ENCODE measurements around the gene HOXC9.

The HOXC9 gene

DNA sequence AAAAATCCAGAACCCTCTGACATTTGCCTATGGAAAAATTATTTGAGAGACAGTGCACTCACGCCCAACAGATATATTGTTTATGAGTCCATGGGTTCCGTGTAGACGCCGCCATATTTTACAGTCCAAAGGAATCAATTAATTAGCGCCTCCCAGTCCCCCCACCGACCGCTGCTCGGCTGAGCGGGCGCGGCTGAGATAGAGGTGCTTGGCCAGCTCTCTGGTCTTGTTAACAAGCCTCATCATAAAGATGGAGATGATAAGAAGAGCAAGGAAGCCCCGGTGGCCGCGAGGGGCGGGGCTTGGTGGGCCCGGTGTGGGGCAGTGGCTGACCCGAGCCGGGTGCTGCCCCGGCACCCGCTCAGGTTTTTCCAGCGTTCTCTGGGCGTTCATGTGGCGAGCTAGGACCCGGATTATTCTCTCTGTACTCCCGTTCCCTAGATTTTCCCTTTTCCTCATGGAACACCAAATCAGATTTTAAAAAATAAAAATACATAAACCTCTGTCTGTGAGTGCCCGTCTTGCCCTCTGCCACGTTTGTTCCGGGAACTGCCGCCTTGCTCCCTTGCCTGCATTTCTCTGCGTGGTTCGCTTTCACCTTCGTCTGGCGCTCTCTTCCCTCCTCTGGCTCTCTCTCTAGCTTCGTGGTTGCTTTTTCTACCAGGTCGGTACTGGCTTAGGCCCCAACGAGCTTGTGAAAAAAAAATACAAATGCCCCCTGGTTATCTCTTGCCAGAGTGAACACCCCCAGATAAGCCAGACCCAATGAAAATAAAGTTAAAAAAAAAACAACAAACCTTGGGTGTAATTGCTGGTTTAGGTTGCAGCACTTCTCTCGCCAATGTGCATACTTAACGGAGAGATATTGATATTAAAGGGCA is 36.3 kb upstream of the HOXC9 start:
- no peak for DNase-seq

DNA sequence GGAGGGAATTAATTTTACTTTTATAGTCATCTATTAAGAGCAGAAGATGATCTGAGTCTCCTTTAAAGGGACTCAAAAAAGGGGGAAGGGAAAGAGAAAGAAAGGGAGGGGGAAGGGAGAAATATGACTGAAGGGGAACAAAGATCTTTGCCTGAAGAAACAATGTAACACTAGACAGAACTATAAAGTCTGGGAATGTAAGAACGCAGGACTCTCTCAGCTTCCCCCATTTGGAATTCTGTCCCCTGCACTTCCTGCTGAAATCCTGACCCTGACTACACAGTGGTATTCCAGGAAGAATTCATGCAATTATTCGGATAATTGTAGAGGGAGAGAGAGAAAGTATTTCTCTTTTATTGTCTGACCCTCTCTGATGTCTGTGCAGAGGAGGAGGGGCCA is 35.6 kb upstream of the HOXC9 start:
- DNase-seq: no peak

- no peak for DNase-seq
Observed at GRCh38 chr12:53965281-53966084, 34.5 kb upstream of the HOXC9 start.

DNA sequence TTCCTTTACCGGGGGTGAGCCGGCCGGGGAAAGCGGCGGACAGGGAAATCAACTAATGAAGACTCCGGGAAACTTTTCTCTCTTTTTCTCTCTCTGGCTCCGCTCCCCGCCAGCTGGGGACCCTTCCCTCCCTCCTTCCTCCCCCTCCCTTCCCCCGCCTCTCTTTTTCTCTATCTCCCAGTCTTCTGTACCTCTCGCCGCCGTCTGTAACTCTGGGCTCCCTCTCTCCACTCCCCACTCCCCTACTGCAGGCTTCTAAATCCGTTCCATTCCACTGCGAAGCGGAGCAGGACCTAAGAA is 33.9 kb upstream of the HOXC9 start:
- no peak for DNase-seq

GRCh38 chr12:53966385-53967133 is 33.4 kb upstream of the HOXC9 start:
- no peak for DNase-seq

- no peak for DNase-seq
Observed at GRCh38 chr12:53967421-53967925, 32.5 kb upstream of the HOXC9 start.

GRCh38 chr12:53968214-53969127 is 31.5 kb upstream of the HOXC9 start:
- DNase-seq: no peak

- no peak for DNase-seq
Observed at GRCh38 chr12:53969588-53970259, 30.2 kb upstream of the HOXC9 start.

GRCh38 chr12:53970451-53970850 is 29.5 kb upstream of the HOXC9 start:
- DNase-seq: no peak

DNA sequence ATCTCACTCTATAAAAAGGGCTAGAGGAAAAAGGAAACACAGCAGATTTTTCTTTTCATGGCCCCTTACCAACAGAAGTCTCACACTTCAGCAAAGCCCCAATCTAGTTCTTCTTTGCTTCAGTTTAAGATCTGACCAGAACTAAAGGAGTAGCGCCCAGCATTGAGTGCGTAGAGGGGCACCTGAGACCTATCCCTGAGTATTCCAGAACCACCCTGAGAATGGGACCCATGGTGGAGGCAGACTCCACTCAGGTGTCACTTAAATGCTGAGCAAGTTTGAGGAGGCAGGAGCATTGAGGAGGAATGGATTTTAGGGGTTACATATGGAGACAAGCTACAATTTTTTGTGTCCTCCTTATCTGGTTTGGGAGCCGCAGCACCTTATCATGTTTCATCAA is 28.8 kb upstream of the HOXC9 start:
- no peak for DNase-seq

- no peak for DNase-seq
Observed at GRCh38 chr12:53971686-53972085, 28.3 kb upstream of the HOXC9 start.

GRCh38 chr12:53972152-53972702 is 27.7 kb upstream of the HOXC9 start:
- DNase-seq: no peak

- DNase-seq: no peak
Observed at GRCh38 chr12:53972722-53973235, 27.2 kb upstream of the HOXC9 start, which contains the start of gene HOXC11. TSS of gene HOXC11 (plus strand) at chr12:53973126. CDS start at chr12:53973242, 116 bp downstream.

DNA sequence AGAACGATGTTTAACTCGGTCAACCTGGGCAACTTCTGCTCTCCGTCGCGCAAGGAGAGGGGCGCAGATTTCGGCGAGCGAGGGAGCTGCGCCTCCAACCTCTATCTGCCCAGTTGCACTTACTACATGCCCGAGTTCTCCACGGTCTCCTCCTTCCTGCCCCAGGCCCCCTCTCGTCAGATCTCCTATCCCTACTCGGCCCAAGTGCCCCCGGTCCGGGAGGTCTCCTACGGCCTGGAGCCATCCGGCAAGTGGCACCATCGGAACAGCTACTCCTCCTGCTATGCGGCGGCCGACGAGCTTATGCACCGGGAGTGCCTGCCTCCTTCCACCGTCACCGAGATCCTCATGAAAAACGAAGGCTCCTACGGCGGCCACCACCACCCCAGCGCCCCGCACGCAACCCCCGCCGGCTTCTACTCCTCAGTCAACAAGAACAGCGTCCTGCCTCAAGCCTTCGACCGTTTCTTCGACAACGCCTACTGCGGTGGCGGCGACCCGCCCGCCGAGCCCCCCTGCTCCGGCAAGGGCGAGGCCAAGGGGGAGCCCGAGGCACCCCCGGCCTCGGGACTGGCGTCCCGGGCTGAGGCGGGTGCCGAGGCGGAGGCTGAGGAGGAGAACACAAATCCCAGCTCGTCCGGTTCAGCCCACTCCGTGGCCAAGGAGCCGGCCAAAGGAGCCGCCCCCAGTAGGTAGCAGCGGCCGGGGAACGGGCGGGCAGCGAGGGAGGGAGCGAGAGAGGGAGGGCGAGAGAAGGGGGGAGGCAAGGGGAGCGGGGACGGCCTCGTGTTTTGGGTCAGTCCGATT is 26.5 kb upstream of the HOXC9 start:
- no peak for DNase-seq

- no peak for DNase-seq
Observed at GRCh38 chr12:53974084-53975063, 25.6 kb upstream of the HOXC9 start, which contains the start of gene HOTAIR. TSS of gene HOTAIR (minus strand) at chr12:53974954.

- no peak for DNase-seq
Observed at GRCh38 chr12:53975064-53975471, 24.9 kb upstream of the HOXC9 start.

- DNase-seq: no peak
Observed at GRCh38 chr12:53975479-53976152, 24.3 kb upstream of the HOXC9 start.

All from fibroblast of skin of scalp (primary cell).